GM21526 (cell line): ENCODE data around the gene C22orf23.

Experiments used
- ATAC-seq: cut with Tn5 transposase; IDR thresholded peaks from one replicate; pipeline ENCODE4 v1.9.1; 2021; ENCODE audit warnings: moderate library complexity; ENCODE audit not compliant: unreplicated experiment, low FRiP score

The C22orf23 gene

DNA sequence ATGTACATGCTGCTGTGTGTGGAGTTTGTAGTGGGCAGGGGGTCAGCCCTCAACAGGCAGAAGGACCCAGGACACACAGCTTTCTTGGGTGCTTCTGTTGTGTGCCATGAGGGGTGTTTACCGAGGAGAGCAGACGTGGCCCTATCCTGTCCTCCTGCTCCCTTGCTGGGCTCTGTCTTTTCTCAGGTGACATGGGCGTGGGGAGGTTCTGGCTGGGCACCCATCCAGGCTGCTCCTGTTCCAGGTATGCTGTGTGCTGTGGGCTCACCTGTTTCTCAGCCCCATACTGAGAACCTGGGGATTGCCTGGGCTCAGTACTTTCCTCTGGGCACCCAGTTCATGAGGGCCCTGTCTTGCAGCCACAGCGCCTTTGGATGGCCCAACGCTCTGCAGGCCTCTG is 24.0 kb downstream of the C22orf23 start:
- no peak for ATAC-seq

DNA sequence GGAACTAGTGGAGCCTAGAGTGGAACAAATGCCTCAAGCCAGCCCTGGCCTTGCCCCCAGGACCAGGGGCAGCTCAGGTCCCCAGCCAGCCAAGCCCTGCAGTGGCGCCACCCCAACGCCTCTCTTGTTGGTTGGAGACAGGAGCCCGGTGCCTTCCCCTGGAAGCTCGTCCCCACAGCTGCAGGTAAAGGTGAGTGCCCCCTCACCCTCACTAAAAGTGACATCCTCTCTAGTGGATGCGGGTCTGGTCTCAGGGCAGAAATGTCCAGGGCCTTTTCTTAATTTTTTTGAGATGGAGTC is 25.8 kb downstream of the C22orf23 start:
- no peak for ATAC-seq

GRCh38 chr22:37926771-37927636 is 26.4 kb downstream of the C22orf23 start:
- no peak for ATAC-seq

DNA sequence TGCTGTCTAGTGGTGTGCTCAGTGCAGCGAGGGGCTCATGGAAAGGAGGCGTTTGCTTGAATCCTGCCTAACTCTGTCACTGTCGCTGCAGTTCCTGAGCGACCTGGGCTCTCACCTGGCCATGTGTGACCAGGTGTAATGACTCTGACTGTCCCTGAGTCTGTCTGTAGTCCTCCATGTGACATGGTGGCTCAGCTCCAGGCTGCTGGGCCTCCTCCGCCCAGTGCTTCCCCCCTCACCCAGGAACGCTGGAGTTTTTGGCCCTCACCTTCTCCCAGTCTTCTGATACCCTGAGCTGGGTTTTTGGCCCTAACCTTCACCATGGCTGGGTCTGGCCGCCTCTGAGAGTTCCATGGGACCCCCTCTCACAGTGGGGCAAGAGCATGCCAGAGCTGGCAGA is 27.0 kb downstream of the C22orf23 start:
- ATAC-seq = no peak

DNA sequence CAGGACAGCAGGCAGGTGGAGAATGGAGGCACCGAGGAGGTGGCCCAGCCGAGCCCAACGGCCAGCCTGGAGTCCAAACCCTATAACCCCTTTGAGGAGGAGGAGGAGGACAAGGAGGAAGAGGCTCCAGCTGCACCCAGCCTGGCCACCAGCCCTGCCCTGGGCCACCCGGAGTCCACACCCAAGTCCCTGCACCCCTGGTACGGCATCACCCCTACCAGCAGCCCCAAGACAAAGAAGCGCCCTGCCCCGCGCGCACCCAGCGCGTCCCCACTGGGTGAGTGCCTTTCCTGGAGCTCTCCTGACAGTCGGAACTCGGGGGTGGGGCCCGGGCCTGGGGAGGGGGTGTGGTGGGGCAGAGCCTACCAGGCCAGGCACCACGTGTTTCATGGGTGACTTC is 27.6 kb downstream of the C22orf23 start:
- ATAC-seq = no peak

GRCh38 chr22:37925330-37925729 is 28.1 kb downstream of the C22orf23 start:
- ATAC-seq = no peak

DNA sequence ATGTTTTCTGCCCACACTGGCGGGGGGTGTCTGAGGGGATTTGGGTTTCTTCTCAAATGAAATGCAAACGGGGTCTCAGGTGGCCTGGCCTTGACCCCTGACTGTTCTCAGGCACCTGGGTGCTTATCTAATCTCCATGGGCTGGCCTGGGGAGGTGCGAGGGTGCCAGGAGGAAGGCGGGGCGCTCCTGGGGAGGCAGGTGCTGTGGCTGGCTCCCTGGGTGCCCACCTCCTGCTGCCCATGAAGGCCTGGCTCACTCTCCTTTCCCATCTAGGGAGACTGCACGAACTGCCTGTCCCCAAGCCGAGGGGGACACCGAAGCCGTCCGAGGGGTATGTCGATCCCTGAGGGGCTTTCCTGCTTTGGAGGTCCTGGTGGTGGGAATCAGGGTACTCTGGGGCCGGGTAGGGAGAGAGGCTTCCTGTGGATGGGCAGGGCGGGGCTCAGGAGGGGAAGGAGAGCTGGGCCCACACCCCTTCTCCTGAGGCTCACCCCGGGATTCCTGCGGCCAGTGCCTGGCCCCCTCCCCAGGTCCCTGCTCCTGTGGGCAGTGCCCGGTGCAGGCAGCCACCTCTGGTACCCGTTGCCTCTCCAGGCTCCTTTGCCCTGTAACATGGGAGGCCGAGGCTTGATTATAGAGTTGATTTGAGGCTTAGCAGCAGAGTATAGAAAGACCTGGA is 28.9 kb downstream of the C22orf23 start:
- ATAC-seq = no peak

- no peak for ATAC-seq
These were observed 29.5 kb downstream of the C22orf23 start for GRCh38 chr22:37923927-37924326.

- ATAC-seq = no peak
These were observed 31.2 kb downstream of the C22orf23 start for GRCh38 chr22:37922191-37922590.

DNA sequence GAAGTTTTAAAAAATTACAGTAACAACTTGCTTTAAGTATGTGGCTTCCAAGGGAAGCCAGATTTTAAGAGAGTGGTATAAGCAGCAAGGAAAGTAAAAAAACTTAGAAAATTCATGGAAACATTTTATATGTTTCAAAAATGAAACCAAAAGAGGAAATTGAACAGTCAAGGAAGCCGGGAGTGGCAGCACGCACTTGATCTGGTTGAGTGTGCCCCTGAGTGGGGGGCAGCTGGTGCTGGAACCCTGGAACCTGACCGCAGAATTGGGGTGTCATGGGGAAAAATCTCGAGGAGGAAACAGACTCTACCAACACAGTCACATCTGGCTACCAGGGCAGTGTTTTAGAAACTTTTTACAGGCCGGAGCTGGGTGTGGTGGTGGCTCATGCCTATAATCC is 33.3 kb downstream of the C22orf23 start:
- ATAC-seq = no peak

DNA sequence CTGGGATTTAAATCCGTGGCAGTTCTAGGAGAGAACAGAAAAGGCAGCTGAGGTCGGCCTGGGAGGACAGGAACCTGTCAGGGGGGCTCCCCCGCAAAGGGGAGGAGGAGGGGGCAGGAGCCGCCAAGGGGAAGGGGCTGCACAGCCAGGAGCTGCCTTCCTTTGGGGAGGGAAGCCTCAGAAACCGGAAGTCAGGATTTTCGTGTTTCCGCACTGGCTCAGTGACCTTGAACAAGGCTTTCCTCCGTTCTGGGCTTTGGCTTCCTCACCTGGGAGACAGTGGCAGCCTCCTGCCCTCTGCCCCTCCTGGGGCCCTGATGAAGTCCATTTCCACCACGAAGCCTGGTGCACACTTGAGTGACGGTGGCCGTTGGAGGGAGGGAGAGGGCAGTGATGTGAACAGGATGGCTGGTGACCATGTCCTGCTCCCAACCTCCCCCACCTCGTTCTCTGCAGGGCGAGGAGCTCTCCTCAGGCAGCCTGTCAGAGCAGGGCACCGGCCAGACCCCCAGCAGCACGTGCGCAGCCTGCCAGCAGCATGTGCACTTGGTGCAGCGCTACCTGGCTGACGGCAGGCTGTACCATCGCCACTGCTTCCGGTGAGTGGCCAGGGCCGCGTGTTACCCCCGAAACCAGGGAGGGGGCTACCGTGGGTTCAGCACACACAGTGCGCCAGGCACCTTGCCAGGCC is 34.7 kb downstream of the C22orf23 start:
- ATAC-seq = no peak

DNA sequence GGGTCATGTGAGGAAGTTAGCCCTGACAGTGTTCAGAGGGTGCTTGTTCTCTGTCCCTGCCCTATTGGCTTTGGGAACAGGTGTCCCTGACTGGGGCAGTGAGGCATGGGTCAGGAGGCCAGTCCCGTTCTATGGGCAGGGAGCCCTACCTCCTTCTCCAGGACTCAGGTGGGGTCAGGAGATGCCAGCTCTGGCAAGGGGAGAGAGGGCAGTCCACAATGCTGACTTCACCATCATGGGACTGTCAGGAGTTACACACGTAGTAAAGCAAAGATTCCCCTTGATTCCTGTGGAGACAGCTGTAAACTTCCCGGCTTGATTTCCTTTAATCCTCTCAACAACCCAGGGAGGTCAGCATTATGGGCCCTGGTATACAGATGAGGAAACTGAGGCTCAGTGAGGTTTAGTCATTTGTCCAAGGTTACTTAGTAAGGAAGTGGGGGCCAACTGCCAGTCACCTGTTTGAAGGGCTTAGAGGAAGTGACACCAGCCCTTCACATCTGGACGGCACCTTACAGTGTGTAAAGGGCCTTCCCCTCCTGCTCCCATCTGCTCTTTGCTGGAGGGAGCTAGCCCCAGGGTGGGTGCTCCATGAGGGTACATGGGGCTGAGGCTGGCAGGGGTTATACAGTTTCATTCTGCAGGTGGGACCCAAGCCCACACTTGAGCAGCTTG is 35.4 kb downstream of the C22orf23 start:
- no peak for ATAC-seq

DNA sequence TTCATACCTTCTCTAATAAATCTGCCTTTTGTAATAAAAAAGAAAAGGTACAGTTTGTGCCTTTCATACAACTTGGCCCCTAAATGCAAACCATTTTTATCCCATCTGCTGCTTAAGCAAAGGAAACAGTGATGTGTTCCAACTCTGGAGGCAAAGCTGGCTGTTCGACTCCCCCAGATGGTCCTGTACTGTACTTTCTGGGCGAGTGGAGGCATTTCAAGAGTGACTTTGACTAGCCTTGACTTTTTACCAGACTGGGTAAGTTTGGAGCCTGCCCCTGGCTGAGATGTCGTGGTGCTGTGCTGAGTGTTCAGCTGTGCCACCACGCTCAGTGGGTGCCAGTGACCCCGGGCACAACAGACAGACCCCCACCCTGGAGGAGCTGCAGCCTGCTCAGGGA is 37.1 kb downstream of the C22orf23 start:
- ATAC-seq = no peak

DNA sequence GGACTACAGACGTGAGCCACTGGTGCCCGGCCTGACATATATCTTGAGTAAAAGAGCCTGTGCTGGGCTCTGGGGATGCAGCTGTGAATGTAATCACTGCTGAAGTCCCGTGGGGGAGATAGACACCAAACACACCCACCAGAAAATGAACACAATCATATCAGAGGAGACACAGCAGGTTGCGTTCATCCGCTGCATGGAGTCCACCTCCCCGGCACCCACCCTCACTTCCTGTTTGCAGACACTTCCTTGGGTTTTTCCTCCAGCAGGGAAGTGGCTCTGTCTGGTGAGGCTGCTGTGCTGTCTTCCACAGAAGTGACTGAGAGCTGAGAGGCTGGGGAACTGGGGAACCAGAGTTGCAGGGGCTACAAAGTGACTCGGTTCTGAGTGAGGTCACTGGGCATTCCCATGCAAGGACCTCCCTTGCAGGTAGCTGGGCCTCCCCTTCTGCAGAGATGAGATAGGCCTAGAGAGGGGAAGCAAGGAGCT is 40.1 kb downstream of the C22orf23 start:
- no peak for ATAC-seq

DNA sequence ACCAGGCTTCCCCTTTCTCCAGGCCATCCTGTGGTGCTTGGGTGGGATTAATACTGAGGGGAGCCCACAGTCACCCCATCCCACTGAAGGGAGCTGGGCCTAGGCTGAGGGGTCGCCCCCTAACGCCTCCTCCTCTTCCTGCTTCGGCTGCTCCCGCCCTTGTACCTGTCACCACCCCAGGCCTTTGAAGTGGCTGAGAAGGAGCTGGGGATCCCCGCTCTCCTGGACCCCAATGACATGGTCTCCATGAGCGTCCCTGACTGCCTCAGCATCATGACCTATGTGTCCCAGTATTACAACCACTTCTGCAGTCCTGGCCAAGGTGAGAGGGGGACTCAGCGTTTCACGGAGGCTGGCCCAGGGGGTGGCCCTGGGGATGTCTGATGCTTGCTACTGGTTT is 41.2 kb downstream of the C22orf23 start:
- ATAC-seq = no peak

DNA sequence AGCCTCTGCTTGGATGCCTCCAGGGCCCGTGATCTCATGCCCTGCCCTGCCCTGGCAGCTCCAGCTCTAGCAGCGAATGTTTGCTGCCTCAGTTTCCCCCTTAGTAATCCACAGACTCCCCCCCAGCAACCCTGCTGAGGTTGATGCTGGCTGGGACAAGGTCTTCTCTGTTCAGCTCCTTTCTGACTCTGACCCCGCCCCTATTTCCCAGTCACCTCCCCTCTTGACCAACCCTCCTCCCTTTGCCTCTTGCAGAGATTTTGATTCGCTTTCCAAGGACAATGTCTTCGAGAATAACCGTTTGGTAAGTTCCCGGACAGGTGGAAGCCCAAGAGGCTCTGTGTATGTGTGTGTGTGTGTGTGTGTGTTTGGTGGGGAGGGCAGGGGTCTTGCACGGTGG is 41.7 kb downstream of the C22orf23 start:
- ATAC-seq = no peak

GRCh38 chr22:37910890-37911672 is 42.3 kb downstream of the C22orf23 start:
- no peak for ATAC-seq

DNA sequence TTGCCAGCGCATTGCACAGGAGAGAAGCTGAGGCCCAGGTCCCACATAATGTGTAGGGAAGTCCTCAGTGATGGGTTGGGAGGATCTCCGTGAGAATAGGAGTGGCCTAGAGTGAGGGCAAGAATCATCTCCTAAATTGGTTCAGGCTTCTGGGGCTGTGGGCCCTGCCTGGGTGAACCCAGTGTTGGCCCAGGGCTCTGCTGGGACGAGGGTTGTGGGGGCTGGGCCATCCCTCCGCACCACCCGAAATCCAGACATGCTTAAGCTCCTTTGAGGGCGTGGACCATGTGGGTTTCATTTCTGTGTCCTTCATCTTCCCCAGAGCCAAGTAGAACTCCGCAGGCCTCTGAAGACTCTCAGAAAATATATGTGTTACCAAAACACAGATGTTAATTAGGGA is 43.6 kb downstream of the C22orf23 start:
- no peak for ATAC-seq

DNA sequence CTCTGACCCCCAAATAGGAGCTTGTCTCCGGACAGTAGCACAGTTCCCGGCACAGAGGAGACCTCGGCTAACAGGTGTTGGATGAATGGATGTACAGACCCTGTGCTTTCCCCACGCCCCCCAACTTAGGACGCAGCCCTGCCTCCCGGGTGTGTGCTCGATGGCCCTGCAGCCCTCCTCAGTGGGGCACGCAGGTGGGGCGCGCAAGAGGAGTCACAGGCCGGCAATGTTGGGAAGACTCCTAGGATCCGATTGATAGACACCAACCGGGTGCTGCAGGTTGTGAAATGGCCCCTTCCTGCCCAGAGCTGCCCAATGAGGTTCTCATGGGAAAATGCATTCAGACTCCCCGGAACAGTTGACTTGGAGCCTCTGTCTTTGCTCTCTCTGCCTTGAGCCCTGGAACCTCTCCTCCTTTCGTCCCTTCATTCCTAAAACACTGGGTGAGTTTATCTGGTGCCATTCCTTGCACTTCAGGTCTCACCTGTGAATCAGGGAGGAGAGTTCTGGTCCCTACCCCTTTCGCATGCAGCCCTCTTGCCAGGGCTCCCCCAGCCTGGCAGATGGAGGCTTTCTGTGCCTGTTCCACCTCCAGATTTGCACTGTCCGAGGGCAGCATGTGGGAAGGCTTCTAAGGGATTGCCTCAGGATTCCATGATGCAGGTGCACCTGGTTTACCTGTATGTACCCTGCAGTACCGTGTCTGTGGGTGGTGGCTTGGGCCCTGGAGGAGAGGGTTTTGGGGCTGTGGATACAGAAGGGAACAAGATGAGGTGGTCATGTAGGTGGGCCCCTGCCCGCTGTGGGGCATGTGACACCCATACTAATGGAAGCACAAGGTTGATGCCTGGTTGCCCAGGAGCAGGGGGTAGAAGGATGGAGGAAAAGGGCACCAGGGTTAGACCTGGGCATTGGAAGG is 46.1 kb downstream of the C22orf23 start:
- ATAC-seq = no peak
